ENCODE results near the gene LRP1B. TPM values are rescaled to one million over a fixed set of nuclear protein-coding genes. Genes with fewer than 3 reads are reported as not detected.

The LRP1B gene
- total RNA-seq, 1 experiment from 2014 or later = 0.52 TPM

DNA sequence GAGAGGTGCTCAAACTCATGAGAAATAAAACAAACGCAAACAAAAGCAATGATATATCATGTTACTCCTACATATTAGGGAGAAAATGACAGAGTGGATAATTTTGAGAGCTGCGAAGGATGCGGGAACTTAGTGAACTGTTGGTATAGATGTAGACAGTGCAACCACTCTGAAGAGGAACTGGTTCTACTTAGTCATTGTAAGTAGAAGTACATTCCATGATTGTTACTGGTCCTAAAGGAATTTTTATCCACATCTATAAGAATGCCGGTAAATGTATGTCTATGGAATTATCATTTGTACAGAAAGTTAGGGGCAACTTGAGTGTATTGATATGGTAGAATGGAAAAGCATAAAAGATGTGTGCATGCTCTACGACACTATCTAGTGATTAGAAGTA, 1238.4 kb downstream of the LRP1B start (continued):
- TF ChIP-seq, protein P1, sequence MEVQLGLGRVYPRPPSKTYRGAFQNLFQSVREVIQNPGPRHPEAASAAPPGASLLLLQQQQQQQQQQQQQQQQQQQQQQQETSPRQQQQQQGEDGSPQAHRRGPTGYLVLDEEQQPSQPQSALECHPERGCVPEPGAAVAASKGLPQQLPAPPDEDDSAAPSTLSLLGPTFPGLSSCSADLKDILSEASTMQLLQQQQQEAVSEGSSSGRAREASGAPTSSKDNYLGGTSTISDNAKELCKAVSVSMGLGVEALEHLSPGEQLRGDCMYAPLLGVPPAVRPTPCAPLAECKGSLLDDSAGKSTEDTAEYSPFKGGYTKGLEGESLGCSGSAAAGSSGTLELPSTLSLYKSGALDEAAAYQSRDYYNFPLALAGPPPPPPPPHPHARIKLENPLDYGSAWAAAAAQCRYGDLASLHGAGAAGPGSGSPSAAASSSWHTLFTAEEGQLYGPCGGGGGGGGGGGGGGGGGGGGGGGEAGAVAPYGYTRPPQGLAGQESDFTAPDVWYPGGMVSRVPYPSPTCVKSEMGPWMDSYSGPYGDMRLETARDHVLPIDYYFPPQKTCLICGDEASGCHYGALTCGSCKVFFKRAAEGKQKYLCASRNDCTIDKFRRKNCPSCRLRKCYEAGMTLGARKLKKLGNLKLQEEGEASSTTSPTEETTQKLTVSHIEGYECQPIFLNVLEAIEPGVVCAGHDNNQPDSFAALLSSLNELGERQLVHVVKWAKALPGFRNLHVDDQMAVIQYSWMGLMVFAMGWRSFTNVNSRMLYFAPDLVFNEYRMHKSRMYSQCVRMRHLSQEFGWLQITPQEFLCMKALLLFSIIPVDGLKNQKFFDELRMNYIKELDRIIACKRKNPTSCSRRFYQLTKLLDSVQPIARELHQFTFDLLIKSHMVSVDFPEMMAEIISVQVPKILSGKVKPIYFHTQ (CRISPR knock-in tag; IDR thresholded peaks at IDR 0.05) = no peak

DNA sequence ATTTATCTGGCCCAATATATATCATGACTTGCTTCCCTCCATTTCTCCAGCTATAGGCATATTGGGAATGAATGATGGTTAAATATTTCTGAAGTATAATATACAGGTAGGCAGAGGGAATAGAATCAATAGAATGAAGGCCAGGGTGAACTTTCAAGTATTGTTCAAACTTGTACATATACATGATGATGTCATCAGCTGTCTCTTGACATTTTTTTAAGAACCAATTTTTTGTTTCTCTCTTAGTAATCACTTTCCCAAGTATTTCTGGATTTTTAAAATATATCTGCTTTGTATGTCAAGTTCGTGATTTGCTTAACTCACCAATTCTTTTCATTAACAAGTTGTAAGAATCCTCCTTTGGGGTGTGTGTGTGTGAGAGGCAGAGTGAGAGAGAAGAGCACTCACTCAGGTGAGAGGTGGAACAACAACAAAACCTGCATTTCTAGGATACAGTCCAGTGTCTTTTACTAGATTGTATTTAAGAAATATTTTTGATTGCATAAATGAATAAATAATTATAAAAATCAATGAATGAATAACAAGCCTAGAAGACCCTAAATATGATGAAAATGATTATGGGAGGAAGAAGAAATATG, 1239.1 kb downstream of the LRP1B start:
- CTCF ChIA-PET = interaction anchor here (1.0 kb wide), 1 partner anchor 13 kb away, joined by 4 read pairs; no protein-coding TSS in a partner anchor
- DNase-seq (ENCODE audit: low spot score) = no peak
- Mint-ChIP-seq H3K27ac (no peak overlapping the region), H3K36me3 (no peaks in the 10 kb centered on the region), H3K4me1 (peaks cover 38% of the 10 kb centered on the region), H3K4me3 (no peak overlapping the region), H3K9me3 (no peaks in the 10 kb centered on the region), H3K27me3 (ENCODE audit: low read depth) (no peaks in the 10 kb centered on the region)
- POLR2A ChIA-PET = no interaction called here
- ATAC-seq = peak; percentile 76
- TF ChIP-seq, protein P2, sequence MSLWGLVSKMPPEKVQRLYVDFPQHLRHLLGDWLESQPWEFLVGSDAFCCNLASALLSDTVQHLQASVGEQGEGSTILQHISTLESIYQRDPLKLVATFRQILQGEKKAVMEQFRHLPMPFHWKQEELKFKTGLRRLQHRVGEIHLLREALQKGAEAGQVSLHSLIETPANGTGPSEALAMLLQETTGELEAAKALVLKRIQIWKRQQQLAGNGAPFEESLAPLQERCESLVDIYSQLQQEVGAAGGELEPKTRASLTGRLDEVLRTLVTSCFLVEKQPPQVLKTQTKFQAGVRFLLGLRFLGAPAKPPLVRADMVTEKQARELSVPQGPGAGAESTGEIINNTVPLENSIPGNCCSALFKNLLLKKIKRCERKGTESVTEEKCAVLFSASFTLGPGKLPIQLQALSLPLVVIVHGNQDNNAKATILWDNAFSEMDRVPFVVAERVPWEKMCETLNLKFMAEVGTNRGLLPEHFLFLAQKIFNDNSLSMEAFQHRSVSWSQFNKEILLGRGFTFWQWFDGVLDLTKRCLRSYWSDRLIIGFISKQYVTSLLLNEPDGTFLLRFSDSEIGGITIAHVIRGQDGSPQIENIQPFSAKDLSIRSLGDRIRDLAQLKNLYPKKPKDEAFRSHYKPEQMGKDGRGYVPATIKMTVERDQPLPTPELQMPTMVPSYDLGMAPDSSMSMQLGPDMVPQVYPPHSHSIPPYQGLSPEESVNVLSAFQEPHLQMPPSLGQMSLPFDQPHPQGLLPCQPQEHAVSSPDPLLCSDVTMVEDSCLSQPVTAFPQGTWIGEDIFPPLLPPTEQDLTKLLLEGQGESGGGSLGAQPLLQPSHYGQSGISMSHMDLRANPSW (CRISPR knock-in tag; conservative IDR thresholded peaks at IDR 0.05; ENCODE audit: low read depth) = no peak
- TF ChIP-seq, protein P3, sequence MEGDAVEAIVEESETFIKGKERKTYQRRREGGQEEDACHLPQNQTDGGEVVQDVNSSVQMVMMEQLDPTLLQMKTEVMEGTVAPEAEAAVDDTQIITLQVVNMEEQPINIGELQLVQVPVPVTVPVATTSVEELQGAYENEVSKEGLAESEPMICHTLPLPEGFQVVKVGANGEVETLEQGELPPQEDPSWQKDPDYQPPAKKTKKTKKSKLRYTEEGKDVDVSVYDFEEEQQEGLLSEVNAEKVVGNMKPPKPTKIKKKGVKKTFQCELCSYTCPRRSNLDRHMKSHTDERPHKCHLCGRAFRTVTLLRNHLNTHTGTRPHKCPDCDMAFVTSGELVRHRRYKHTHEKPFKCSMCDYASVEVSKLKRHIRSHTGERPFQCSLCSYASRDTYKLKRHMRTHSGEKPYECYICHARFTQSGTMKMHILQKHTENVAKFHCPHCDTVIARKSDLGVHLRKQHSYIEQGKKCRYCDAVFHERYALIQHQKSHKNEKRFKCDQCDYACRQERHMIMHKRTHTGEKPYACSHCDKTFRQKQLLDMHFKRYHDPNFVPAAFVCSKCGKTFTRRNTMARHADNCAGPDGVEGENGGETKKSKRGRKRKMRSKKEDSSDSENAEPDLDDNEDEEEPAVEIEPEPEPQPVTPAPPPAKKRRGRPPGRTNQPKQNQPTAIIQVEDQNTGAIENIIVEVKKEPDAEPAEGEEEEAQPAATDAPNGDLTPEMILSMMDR (IDR thresholded peaks at IDR 0.05) = 0 out of 2 replicates have a peak, but pooled peaks have one; percentile 18
- TF ChIP-seq ZNF416 (CRISPR knock-in tag; IDR thresholded peaks at IDR 0.05) (no peak), GABPB1 (CRISPR knock-in tag; IDR thresholded peaks at IDR 0.05) (no peak), FOXP1 (CRISPR knock-in tag; IDR thresholded peaks at IDR 0.05; ENCODE audit: borderline replicate concordance) (no peak)
- TF ChIP-seq, protein P1 (CRISPR knock-in tag; IDR thresholded peaks at IDR 0.05) = no peak

DNA sequence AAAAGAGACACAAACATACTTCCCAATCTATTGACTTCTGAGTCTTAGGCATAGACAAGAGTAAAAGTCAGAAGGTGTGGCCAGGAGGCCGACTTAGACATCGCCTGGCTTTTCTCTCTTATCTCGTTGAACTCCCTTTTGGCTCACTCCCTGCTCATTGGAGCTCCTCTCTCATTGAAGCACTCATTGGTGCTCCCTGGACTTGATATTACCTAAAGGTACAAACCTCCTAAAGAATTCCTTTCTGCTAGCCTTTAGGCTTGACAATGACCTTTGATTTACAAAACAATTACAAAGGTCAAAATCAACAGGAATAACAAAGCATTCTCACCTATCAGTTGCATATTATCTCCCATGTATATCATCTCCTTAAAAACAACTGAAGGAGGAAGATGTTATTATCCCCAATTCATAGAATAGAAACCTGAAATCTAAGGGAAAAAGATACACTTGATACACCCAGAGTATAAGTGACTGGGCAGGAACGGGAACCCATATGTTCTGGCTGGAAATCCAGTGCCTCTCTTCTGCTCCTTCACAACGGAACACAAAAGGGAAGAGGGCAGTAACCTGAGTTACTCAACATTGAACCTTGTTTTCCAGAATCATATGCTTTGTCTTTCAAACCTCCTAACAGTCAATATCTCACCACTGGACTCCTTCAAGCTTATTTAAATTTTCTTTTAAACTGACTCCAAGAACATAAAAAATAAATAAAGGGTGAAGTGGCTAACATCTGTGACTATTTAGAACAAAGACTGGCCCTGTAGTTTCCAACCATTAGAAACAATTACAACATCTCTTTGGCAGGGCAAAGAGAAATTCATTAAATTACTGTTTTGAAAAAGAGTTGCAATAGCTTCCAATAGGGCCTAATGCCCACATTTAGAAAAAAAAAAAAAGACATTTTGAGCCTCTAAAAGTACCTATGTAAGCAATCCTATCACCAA, 1247.9 kb downstream of the LRP1B start:
- H3K27me3 Mint-ChIP-seq (ENCODE audit: low read depth) = no peaks in the 10 kb centered on the region
- no peak overlapping the region; the same call in 1 of the 2 replicates for H3K4me3 Mint-ChIP-seq
- ChIA-PET POLR2A (no interaction called here), CTCF (interaction anchor here (0.6 kb wide), 1 partner anchor 23 kb away, joined by 3 read pairs; no protein-coding TSS in a partner anchor)
- H3K36me3 Mint-ChIP-seq = peaks cover 4% of the 10 kb centered on the region; the same call in 1 of the 2 replicates
- ATAC-seq = peak; percentile 95
- peaks cover 22% of the 10 kb centered on the region for H3K4me1 Mint-ChIP-seq
- peak overlapping the region; percentile 90 for H3K27ac Mint-ChIP-seq
- no peak for DNase-seq (ENCODE audit: low spot score)
- peaks cover 31% of the 10 kb centered on the region for H3K9me3 Mint-ChIP-seq
- no peak for TF ChIP-seq KAT7 (CRISPR knock-in tag; IDR thresholded peaks at IDR 0.05; ENCODE audit: borderline replicate concordance)
- TF ChIP-seq, protein P4, sequence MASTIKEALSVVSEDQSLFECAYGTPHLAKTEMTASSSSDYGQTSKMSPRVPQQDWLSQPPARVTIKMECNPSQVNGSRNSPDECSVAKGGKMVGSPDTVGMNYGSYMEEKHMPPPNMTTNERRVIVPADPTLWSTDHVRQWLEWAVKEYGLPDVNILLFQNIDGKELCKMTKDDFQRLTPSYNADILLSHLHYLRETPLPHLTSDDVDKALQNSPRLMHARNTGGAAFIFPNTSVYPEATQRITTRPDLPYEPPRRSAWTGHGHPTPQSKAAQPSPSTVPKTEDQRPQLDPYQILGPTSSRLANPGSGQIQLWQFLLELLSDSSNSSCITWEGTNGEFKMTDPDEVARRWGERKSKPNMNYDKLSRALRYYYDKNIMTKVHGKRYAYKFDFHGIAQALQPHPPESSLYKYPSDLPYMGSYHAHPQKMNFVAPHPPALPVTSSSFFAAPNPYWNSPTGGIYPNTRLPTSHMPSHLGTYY (CRISPR knock-in tag; IDR thresholded peaks at IDR 0.05) = no peak
- TF ChIP-seq MYBL2 (CRISPR knock-in tag; IDR thresholded peaks at IDR 0.05) = no peak
- TF ChIP-seq, protein P5, sequence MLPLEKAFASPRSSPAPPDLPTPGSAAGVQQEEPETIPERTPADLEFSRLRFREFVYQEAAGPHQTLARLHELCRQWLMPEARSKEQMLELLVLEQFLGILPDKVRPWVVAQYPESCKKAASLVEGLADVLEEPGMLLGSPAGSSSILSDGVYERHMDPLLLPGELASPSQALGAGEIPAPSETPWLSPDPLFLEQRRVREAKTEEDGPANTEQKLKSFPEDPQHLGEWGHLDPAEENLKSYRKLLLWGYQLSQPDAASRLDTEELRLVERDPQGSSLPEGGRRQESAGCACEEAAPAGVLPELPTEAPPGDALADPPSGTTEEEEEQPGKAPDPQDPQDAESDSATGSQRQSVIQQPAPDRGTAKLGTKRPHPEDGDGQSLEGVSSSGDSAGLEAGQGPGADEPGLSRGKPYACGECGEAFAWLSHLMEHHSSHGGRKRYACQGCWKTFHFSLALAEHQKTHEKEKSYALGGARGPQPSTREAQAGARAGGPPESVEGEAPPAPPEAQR (CRISPR knock-in tag; IDR thresholded peaks at IDR 0.05) = no peak
- no peak for TF ChIP-seq OVOL2 (CRISPR knock-in tag; IDR thresholded peaks at IDR 0.05; ENCODE audit: borderline replicate concordance)
- TF ChIP-seq, protein P6, sequence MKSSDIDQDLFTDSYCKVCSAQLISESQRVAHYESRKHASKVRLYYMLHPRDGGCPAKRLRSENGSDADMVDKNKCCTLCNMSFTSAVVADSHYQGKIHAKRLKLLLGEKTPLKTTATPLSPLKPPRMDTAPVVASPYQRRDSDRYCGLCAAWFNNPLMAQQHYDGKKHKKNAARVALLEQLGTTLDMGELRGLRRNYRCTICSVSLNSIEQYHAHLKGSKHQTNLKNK (CRISPR knock-in tag; IDR thresholded peaks at IDR 0.05) = no peak
- TF ChIP-seq IRF2 (CRISPR knock-in tag; IDR thresholded peaks at IDR 0.05; ENCODE audit: borderline replicate concordance, low read depth) = no peak
- no peak for TF ChIP-seq ZNF219 (CRISPR knock-in tag; IDR thresholded peaks at IDR 0.05; ENCODE audit: borderline replicate concordance)
- no peak for TF ChIP-seq SMAD3 (CRISPR knock-in tag; IDR thresholded peaks at IDR 0.05; ENCODE audit: borderline replicate concordance)
- TF ChIP-seq JUN (CRISPR knock-in tag; IDR thresholded peaks at IDR 0.05) = no peak

All from WTC11 (cell line).